ENCODE results near the gene NOS1. TPM values are rescaled to one million over a fixed set of nuclear protein-coding genes. Genes with fewer than 3 reads are reported as not detected.

NOS1 gene
- total RNA-seq, 1 donor from 2014 or later: 9.6 TPM

- H3K9me3 ChIP-seq: no peaks in the 10 kb centered on the region
- H3K27me3 ChIP-seq: no peaks in the 10 kb centered on the region
- H3K4me3 ChIP-seq: no peak overlapping the region
- peaks cover 11% of the 10 kb centered on the region for H3K4me1 ChIP-seq
- TF ChIP-seq POLR2AphosphoS5 (IDR thresholded peaks at IDR 0.05; ENCODE audit: insufficient read depth in 1 of 2, low read depth in 1 of 2): no peak
- no peak for TF ChIP-seq CTCF (IDR thresholded peaks at IDR 0.05)
- TF ChIP-seq POLR2A (IDR thresholded peaks at IDR 0.05): no peak
- intact Hi-C loops (cut with DNase I): no loop called here
- H3K27ac ChIP-seq: no peak overlapping the region
- DNase-seq (ENCODE audit: extremely low spot score in 2 of 2): no peak
- H3K36me3 ChIP-seq: no peaks in the 10 kb centered on the region
These were observed 27.4 kb downstream of the NOS1 start for GRCh38 chr12:117334051-117334450.

GRCh38 chr12:117333331-117333881 is 28.0 kb downstream of the NOS1 start:
- Histone ChIP-seq H3K27me3 (no peaks in the 10 kb centered on the region), H3K36me3 (no peaks in the 10 kb centered on the region), H3K4me3 (no peak overlapping the region), H3K27ac (no peak overlapping the region), H3K4me1 (peaks cover 11% of the 10 kb centered on the region), H3K9me3 (no peaks in the 10 kb centered on the region)
- no peak for DNase-seq (ENCODE audit: extremely low spot score in 2 of 2)
- intact Hi-C loops (cut with DNase I): no loop called here
- TF ChIP-seq POLR2AphosphoS5 (IDR thresholded peaks at IDR 0.05; ENCODE audit: insufficient read depth in 1 of 2, low read depth in 1 of 2): no peak
- no peak for TF ChIP-seq POLR2A (IDR thresholded peaks at IDR 0.05)
- no peak for TF ChIP-seq CTCF (IDR thresholded peaks at IDR 0.05)

GRCh38 chr12:117331691-117332090 is 29.7 kb downstream of the NOS1 start:
- Histone ChIP-seq H3K27ac (no peak overlapping the region), H3K27me3 (no peaks in the 10 kb centered on the region), H3K36me3 (no peaks in the 10 kb centered on the region), H3K4me1 (peaks cover 11% of the 10 kb centered on the region), H3K9me3 (no peaks in the 10 kb centered on the region), H3K4me3 (no peak overlapping the region)
- DNase-seq (ENCODE audit: extremely low spot score in 2 of 2): no peak
- TF ChIP-seq POLR2AphosphoS5 (IDR thresholded peaks at IDR 0.05; ENCODE audit: insufficient read depth in 1 of 2, low read depth in 1 of 2) (no peak), POLR2A (IDR thresholded peaks at IDR 0.05) (no peak), CTCF (IDR thresholded peaks at IDR 0.05) (no peak)
- intact Hi-C loops (cut with DNase I): no loop called here

- H3K27ac ChIP-seq: no peak overlapping the region
- H3K36me3 ChIP-seq: no peaks in the 10 kb centered on the region
- no peaks in the 10 kb centered on the region for H3K9me3 ChIP-seq
- no peaks in the 10 kb centered on the region for H3K27me3 ChIP-seq
- TF ChIP-seq POLR2A (IDR thresholded peaks at IDR 0.05) (no peak), CTCF (IDR thresholded peaks at IDR 0.05) (no peak)
- H3K4me1 ChIP-seq: peaks cover 11% of the 10 kb centered on the region
- intact Hi-C loops (cut with DNase I): no loop called here
- no peak for DNase-seq (ENCODE audit: extremely low spot score in 2 of 2)
- H3K4me3 ChIP-seq: no peak overlapping the region
These were observed 30.8 kb downstream of the NOS1 start for GRCh38 chr12:117330441-117331113.

GRCh38 chr12:117329756-117330155 is 31.7 kb downstream of the NOS1 start:
- Histone ChIP-seq H3K9me3 (no peaks in the 10 kb centered on the region), H3K27me3 (no peaks in the 10 kb centered on the region), H3K36me3 (no peaks in the 10 kb centered on the region), H3K4me1 (peaks cover 2% of the 10 kb centered on the region), H3K4me3 (no peak overlapping the region), H3K27ac (no peak overlapping the region)
- DNase-seq (ENCODE audit: extremely low spot score in 2 of 2): no peak
- TF ChIP-seq POLR2AphosphoS5 (IDR thresholded peaks at IDR 0.05; ENCODE audit: insufficient read depth in 1 of 2, low read depth in 1 of 2) (no peak), POLR2A (IDR thresholded peaks at IDR 0.05) (no peak), CTCF (IDR thresholded peaks at IDR 0.05) (no peak)
- intact Hi-C loops (cut with DNase I): no loop called here
